IMR-90 (cell line): ENCODE measurements around the gene ZNF778. TPM values are rescaled to one million over a fixed set of nuclear protein-coding genes. Genes with fewer than 3 reads are reported as not detected.

Source experiments
- ATAC-seq: fragments of 200-7000 bp; cut with Tn5 transposase; 2 replicates; pipeline ENCODE4 v1.9.1; 2020; ENCODE audit warnings: low read depth, mild to moderate bottlenecking, moderate library complexity
- BruUV-seq: library from RNA; stranded (reverse); fragments of 400-500 nt; replicated peaks from 2 replicates; lab custom pipeline; 2021; lab: Mats Ljungman, UMichigan
- CTCF ChIA-PET: fragments of 300-600 bp; formaldehyde crosslinking; extraction: SDS; loops from one replicate; lab custom pipeline; 2021; ENCODE audit warnings: antibody characterized with exemption; lab: Yijun Ruan, JAX
- POLR2A ChIA-PET: fragments of 300-600 bp; sonication (Branson Sonifier 250); formaldehyde crosslinking; loops from one replicate; lab custom pipeline; 2022; ENCODE audit warnings: antibody characterized with exemption; ENCODE audit not compliant: unreplicated experiment; lab: Charles Lee
- DNase-seq: peaks from one replicate; pipeline ENCODE4 v3.0.0; 2013
- H2AFZ ChIP-seq: replicated peaks from 2 replicates; pipeline ENCODE3; 2013; ENCODE audit warnings: low read length, mild to moderate bottlenecking; ENCODE audit not compliant: poor library complexity
- H2AK5ac ChIP-seq: 2 replicates; pipeline ENCODE4 v1.6.1; 2013; ENCODE audit warnings: low read depth, low read length, inconsistent platforms
- H2AK9ac ChIP-seq: replicated peaks from 2 replicates; pipeline ENCODE3; 2013; ENCODE audit warnings: mild to moderate bottlenecking, low read depth, low read length, moderate library complexity; ENCODE audit not compliant: poor library complexity
- H2BK120ac ChIP-seq: 2 replicates; pipeline ENCODE4 v1.6.1; 2013; ENCODE audit warnings: low read depth, low read length, inconsistent platforms
- H2BK15ac ChIP-seq: 3 replicates; pipeline ENCODE4 v1.6.1; 2013; ENCODE audit warnings: low read depth, low read length, inconsistent platforms
- H2BK20ac ChIP-seq: 2 replicates; pipeline ENCODE4 v1.6.1; 2013; ENCODE audit warnings: low read depth, mild to moderate bottlenecking, inconsistent platforms, low read length, moderate library complexity
- H2BK5ac ChIP-seq: 2 replicates; pipeline ENCODE4 v1.6.1; 2013; ENCODE audit warnings: mild to moderate bottlenecking, low read depth, low read length, inconsistent platforms; ENCODE audit not compliant: poor library complexity, severe bottlenecking
- H3K14ac ChIP-seq: replicated peaks from 2 replicates; pipeline ENCODE4 v1.6.1; 2013; ENCODE audit warnings: low read depth, low read length, inconsistent platforms
- H3K18ac ChIP-seq: 2 replicates; pipeline ENCODE4 v1.6.1; 2013; ENCODE audit warnings: low read depth, low read length, control low read depth
- H3K23ac ChIP-seq: 2 replicates; pipeline ENCODE4 v1.6.1; 2013; ENCODE audit warnings: low read depth, low read length, inconsistent platforms
- H3K27ac ChIP-seq: 2 replicates; pipeline ENCODE4 v1.5.1; 2013; ENCODE audit warnings: mild to moderate bottlenecking, control low read depth, low read length; ENCODE audit not compliant: insufficient read depth
- H3K27me3 ChIP-seq: 2 replicates; pipeline ENCODE4 v1.6.1; 2013; ENCODE audit warnings: low read length; ENCODE audit not compliant: control insufficient read depth, insufficient read depth
- H3K36me3 ChIP-seq: 2 replicates; pipeline ENCODE4 v1.6.1; 2013; ENCODE audit warnings: low read length, mixed read lengths; ENCODE audit not compliant: control insufficient read depth, insufficient read depth
- H3K4ac ChIP-seq: 2 replicates; pipeline ENCODE4 v1.6.1; 2013; ENCODE audit warnings: low read depth, low read length, inconsistent platforms
- H3K4me1 ChIP-seq: 2 replicates; pipeline ENCODE4 v1.6.1; 2013; ENCODE audit warnings: low read length, mixed read lengths; ENCODE audit not compliant: control insufficient read depth, insufficient read depth
- H3K4me2 ChIP-seq: 2 replicates; pipeline ENCODE4 v1.6.1; 2013; ENCODE audit warnings: low read depth, mild to moderate bottlenecking, control low read depth, low read length, moderate library complexity
- H3K4me3 ChIP-seq: 2 replicates; pipeline ENCODE4 v1.5.1; 2013; ENCODE audit warnings: low read depth, mild to moderate bottlenecking, control low read depth, low read length, moderate library complexity; ENCODE audit not compliant: insufficient read depth
- H3K56ac ChIP-seq: 2 replicates; pipeline ENCODE4 v1.6.1; 2013; ENCODE audit warnings: low read length, inconsistent platforms; ENCODE audit not compliant: insufficient read depth; ENCODE audit errors: extremely low read depth
- H3K79me1 ChIP-seq, 2 experiments: 2 replicates each; pipeline ENCODE4 v1.6.1; 2013; ENCODE audit warnings: low read length in 2 of 2, inconsistent platforms in 1 of 2, low read depth in 1 of 2
- H3K9ac ChIP-seq: 2 replicates; pipeline ENCODE4 v1.6.1; 2013; ENCODE audit warnings: low read depth, low read length, control low read depth
- H3K9me1 ChIP-seq: 2 replicates; pipeline ENCODE4 v1.6.1; 2013; ENCODE audit warnings: low read length, inconsistent platforms; ENCODE audit not compliant: insufficient read depth
- H3K9me3 ChIP-seq: 2 replicates; pipeline ENCODE4 v1.6.1; 2013; ENCODE audit warnings: low read length; ENCODE audit not compliant: control insufficient read depth, insufficient read depth
- H4K20me1 ChIP-seq: 2 replicates; pipeline ENCODE4 v1.6.1; 2013; ENCODE audit warnings: low read length, inconsistent platforms; ENCODE audit not compliant: insufficient read depth
- H4K5ac ChIP-seq: 2 replicates; pipeline ENCODE4 v1.6.1; 2013; ENCODE audit warnings: mild to moderate bottlenecking, low read depth, low read length, control low read depth
- H4K8ac ChIP-seq, 2 experiments: 2 replicates each; pipeline ENCODE4 v1.6.1; 2013; ENCODE audit warnings: low read depth in 2 of 2, low read length in 2 of 2, control low read depth in 1 of 2, inconsistent platforms in 1 of 2
- H4K91ac ChIP-seq: 2 replicates; pipeline ENCODE4 v1.6.1; 2013; ENCODE audit warnings: low read depth, low read length, inconsistent platforms; ENCODE audit not compliant: insufficient read depth
- BHLHE40 ChIP-seq: fragments of 150-350 bp; IDR thresholded peaks from 2 replicates; pipeline ENCODE4 v1.6.1; 2016; ENCODE audit warnings: mild to moderate bottlenecking, low read depth, low read length
- CHD1 ChIP-seq: IDR thresholded peaks from 2 replicates; pipeline ENCODE4 v1.6.1; 2012; ENCODE audit warnings: low read depth, low read length, improper control_type of control experiment
- MAZ ChIP-seq: IDR thresholded peaks from 2 replicates; pipeline ENCODE4 v1.6.1; 2012; ENCODE audit warnings: low read depth, mild to moderate bottlenecking, low read length, improper control_type of control experiment, moderate library complexity, borderline replicate concordance
- NFE2L2 ChIP-seq: fragments of 150-350 bp; IDR thresholded peaks from 2 replicates; pipeline ENCODE4 v1.6.1; 2016; ENCODE audit warnings: low read depth, mild to moderate bottlenecking, low read length
- POLR2A ChIP-seq: IDR thresholded peaks from 2 replicates; pipeline ENCODE4 v1.6.1; 2012; ENCODE audit warnings: mild to moderate bottlenecking, low read depth, low read length
- RAD21 ChIP-seq: IDR thresholded peaks from 2 replicates; pipeline ENCODE4 v1.6.1; 2012; ENCODE audit warnings: low read length, improper control_type of control experiment
- RFX5 ChIP-seq: IDR thresholded peaks from 2 replicates; pipeline ENCODE4 v1.8.0; 2012; ENCODE audit warnings: low read depth, mild to moderate bottlenecking, low read length, moderate library complexity
- SMC3 ChIP-seq: fragments of 150-350 bp; IDR thresholded peaks from 2 replicates; pipeline ENCODE4 v1.6.1; 2016; ENCODE audit warnings: low read depth, mild to moderate bottlenecking, antibody characterized with exemption, low read length, moderate library complexity
- WGBS, 2 experiments: methylation state at CpG; one replicate each; pipeline versions ENCODE4 v1.1.5 to v1.1.7; 2013; ENCODE audit warnings: missing lambda C conversion rate in 2 of 2; ENCODE audit not compliant: insufficient read length in 1 of 2; ENCODE audit errors: extremely low coverage in 2 of 2; 5-methylcytosine and 5-hydroxymethylcytosine counted together
- dilution Hi-C: fragments of 300-500 bp; cut with HindIII; formaldehyde crosslinking; loops from one replicate; pipeline ENCODE4 v1.14.3; 2018; ENCODE audit warnings: low sequenced_read_pairs; ENCODE audit not compliant: unreplicated experiment
- in situ Hi-C: fragments of 300-500 bp; cut with MboI; formaldehyde crosslinking; loops from 3 replicates; pipeline ENCODE4 v1.14.3; 2019; ENCODE audit warnings: low sequenced_read_pairs, inconsistent platforms, mixed read lengths
- intact Hi-C: fragments of 100-400 bp; cut with micrococcal nuclease; formaldehyde crosslinking; loops from 2 replicates; pipeline ENCODE4 v1.10.0; 2022
- polyA plus RNA-seq, 3 experiments: library from polyadenylated mRNA; depleted of rRNA; stranded (reverse); fragments of >200 nt; gene quantifications; 2 replicates each; pipeline ENCODE4 v1.2.3, GENCODE V29; 2012; ENCODE audit warnings: low replicate concordance in 1 of 3
- total RNA-seq: library from RNA; depleted of rRNA; stranded (reverse); fragments of >200 nt; gene quantifications from 2 replicates; pipeline ENCODE4 v1.2.3, GENCODE V29; 2012
- TF ChIP-seq, protein P1 (sequence below): conservative IDR thresholded peaks from 2 replicates; pipeline ENCODE4 v1.5.1; 2012; ENCODE audit warnings: mild to moderate bottlenecking, low read depth, low read length, improper control_type of control experiment
- TF ChIP-seq, protein P2 (sequence below): fragments of 150-350 bp; IDR thresholded peaks from 2 replicates; pipeline ENCODE4 v1.6.1; 2017; ENCODE audit warnings: mild to moderate bottlenecking, antibody characterized with exemption, low read length, low read depth
- TF ChIP-seq, protein P3 (sequence below): fragments of 150-350 bp; IDR thresholded peaks from 2 replicates; pipeline ENCODE4 v1.6.1; 2016; ENCODE audit warnings: low read depth, mild to moderate bottlenecking, low read length, moderate library complexity, borderline replicate concordance

Gene ZNF778
- total and polyA plus RNA-seq, 2 of the 4 experiments (the other 2 are of a cell fraction), result 5.6 to 9.9 TPM

DNA sequence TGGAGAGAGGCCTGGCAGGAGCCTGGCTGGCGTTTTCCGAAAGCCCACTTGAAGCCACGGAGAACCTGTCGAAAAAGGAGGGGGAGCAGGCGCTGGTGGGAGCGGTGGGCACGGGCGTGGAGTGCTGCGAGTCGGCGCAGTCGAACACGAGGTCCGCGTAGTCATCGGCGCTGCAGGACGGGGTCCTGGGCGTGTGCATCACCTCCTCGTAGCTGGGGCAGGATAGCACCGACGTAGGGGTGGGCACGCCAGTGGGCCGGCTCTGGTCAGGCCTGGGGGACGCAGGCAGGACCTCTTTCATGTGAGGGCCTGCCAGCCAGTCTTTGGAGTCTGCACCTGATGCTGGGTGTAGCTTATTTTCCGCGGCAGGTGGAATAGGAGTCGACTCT lies 63.7 kb downstream of the ZNF778 start:
- H4K8ac ChIP-seq, result no peak overlapping the region
- H2BK5ac ChIP-seq, result no peak overlapping the region
- TF ChIP-seq POLR2A (no peak), MAZ (no peak), CHD1 (no peak), RFX5 (no peak), BHLHE40 (no peak), SMC3 (no peak), NFE2L2 (no peak), RAD21 (no peak)
- TF ChIP-seq, protein P1, sequence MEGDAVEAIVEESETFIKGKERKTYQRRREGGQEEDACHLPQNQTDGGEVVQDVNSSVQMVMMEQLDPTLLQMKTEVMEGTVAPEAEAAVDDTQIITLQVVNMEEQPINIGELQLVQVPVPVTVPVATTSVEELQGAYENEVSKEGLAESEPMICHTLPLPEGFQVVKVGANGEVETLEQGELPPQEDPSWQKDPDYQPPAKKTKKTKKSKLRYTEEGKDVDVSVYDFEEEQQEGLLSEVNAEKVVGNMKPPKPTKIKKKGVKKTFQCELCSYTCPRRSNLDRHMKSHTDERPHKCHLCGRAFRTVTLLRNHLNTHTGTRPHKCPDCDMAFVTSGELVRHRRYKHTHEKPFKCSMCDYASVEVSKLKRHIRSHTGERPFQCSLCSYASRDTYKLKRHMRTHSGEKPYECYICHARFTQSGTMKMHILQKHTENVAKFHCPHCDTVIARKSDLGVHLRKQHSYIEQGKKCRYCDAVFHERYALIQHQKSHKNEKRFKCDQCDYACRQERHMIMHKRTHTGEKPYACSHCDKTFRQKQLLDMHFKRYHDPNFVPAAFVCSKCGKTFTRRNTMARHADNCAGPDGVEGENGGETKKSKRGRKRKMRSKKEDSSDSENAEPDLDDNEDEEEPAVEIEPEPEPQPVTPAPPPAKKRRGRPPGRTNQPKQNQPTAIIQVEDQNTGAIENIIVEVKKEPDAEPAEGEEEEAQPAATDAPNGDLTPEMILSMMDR, result no peak
- TF ChIP-seq, protein P2, sequence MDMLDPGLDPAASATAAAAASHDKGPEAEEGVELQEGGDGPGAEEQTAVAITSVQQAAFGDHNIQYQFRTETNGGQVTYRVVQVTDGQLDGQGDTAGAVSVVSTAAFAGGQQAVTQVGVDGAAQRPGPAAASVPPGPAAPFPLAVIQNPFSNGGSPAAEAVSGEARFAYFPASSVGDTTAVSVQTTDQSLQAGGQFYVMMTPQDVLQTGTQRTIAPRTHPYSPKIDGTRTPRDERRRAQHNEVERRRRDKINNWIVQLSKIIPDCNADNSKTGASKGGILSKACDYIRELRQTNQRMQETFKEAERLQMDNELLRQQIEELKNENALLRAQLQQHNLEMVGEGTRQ, result no peak
- TF ChIP-seq, protein P3, sequence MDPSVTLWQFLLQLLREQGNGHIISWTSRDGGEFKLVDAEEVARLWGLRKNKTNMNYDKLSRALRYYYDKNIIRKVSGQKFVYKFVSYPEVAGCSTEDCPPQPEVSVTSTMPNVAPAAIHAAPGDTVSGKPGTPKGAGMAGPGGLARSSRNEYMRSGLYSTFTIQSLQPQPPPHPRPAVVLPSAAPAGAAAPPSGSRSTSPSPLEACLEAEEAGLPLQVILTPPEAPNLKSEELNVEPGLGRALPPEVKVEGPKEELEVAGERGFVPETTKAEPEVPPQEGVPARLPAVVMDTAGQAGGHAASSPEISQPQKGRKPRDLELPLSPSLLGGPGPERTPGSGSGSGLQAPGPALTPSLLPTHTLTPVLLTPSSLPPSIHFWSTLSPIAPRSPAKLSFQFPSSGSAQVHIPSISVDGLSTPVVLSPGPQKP, result no peak
- no peak overlapping the region for H2AK5ac ChIP-seq
- no peak overlapping the region for H4K91ac ChIP-seq
- no peak overlapping the region for H3K56ac ChIP-seq
- WGBS, 2 experiments, result 98% methylated on average over 25 of the region's 28 CpGs; no CpG with 5 or more reads in 1 of the 2 experiments
- no TSS peak for BruUV-seq
- no peak overlapping the region for H3K14ac ChIP-seq
- ChIA-PET CTCF (no interaction called here), POLR2A (no interaction called here)
- H3K4me3 ChIP-seq, result no peak overlapping the region
- H3K4ac ChIP-seq, result no peak overlapping the region
- no peak overlapping the region for H2AFZ ChIP-seq
- no peak overlapping the region for H3K9ac ChIP-seq
- no peaks in the 10 kb centered on the region for H3K9me1 ChIP-seq
- peaks cover 23 to 49% of the 10 kb centered on the region in 2 experiments for H3K79me1 ChIP-seq
- H3K4me1 ChIP-seq, result no peaks in the 10 kb centered on the region
- no peak overlapping the region for H2AK9ac ChIP-seq
- H3K27me3 ChIP-seq, result no peaks in the 10 kb centered on the region
- no peak for DNase-seq
- H2BK120ac ChIP-seq, result no peak overlapping the region
- no peaks in the 10 kb centered on the region for H3K9me3 ChIP-seq
- H3K23ac ChIP-seq, result no peak overlapping the region
- H2BK15ac ChIP-seq, result no peak overlapping the region
- peaks cover 24% of the 10 kb centered on the region for H4K20me1 ChIP-seq
- H3K4me2 ChIP-seq, result no peak overlapping the region
- in situ Hi-C loops (no loop called here), dilution Hi-C loops (no loop called here), intact Hi-C loops (no loop called here)
- peaks cover 74% of the 10 kb centered on the region for H3K36me3 ChIP-seq
- H3K27ac ChIP-seq, result no peak overlapping the region
- no peak overlapping the region for H3K18ac ChIP-seq
- H4K5ac ChIP-seq, result no peak overlapping the region
- no peak overlapping the region for H2BK20ac ChIP-seq
- ATAC-seq, result no peak
